HFF-Myc (cell line): Measurements from ENCODE around the gene FN1.

Experiments used
- DNase-seq: peaks from one replicate; pipeline ENCODE4 v3.0.0-alpha.2; 2011; ENCODE audit warnings: low read depth; ENCODE audit errors: extremely low read depth
- H3K4me3 ChIP-seq: replicated peaks from 2 replicates; pipeline ENCODE4 v1.5.1; 2011; ENCODE audit warnings: low read depth, mild to moderate bottlenecking, control low read depth, low read length
- CTCF ChIP-seq: IDR thresholded peaks from 2 replicates; pipeline ENCODE4 v1.5.1; 2012; ENCODE audit warnings: mild to moderate bottlenecking, low read depth, low read length, control low read depth; ENCODE audit errors: missing control alignments

Gene FN1

GRCh38 chr2:215366440-215367032, 69.3 kb downstream of the FN1 start:
- H3K4me3 ChIP-seq, result no peak overlapping the region
- no peak for DNase-seq
- no peak for TF ChIP-seq CTCF

- no peak for TF ChIP-seq CTCF
- no peak overlapping the region for H3K4me3 ChIP-seq
- DNase-seq, result no peak
These were observed 70.6 kb downstream of the FN1 start for GRCh38 chr2:215365184-215365658.

- no peak for DNase-seq
- no peak overlapping the region for H3K4me3 ChIP-seq
- TF ChIP-seq CTCF, result no peak
These were observed 71.4 kb downstream of the FN1 start for GRCh38 chr2:215364157-215365155.

- no peak for TF ChIP-seq CTCF
- DNase-seq, result no peak
These were observed 72.3 kb downstream of the FN1 start for GRCh38 chr2:215363461-215364156.

GRCh38 chr2:215363039-215363438, 72.8 kb downstream of the FN1 start:
- no peak for TF ChIP-seq CTCF
- H3K4me3 ChIP-seq, result no peak overlapping the region
- no peak for DNase-seq

More at GRCh38 chr2:215363461-215364156, 72.3 kb downstream of the FN1 start:
- no peak overlapping the region for H3K4me3 ChIP-seq

- H3K4me3 ChIP-seq, result no peak overlapping the region
- no peak for DNase-seq
- no peak for TF ChIP-seq CTCF
These were observed 73.3 kb downstream of the FN1 start for GRCh38 chr2:215362562-215362904.
